Tibial artery (tissue), 4 donors: ENCODE measurements around the gene REV1.

Source experiments
- DNase-seq, 2 donors: peaks; one replicate each; pipeline ENCODE4 v3.0.0-alpha.2; 2019
- H3K27ac ChIP-seq, 2 donors: fragments of 200-600 bp; sonication (generic) in 1 of 2; 1 replicate in 1 of 2; 2 replicates in 1 of 2; pipeline ENCODE4 v1.5.1; 2018 to 2019; ENCODE audit warnings: mild to moderate bottlenecking in 1 of 2
- H3K27me3 ChIP-seq, 2 donors: fragments of 200-600 bp; sonication (generic) in 1 of 2; one replicate each; pipeline versions ENCODE4 v1.5.1 to v1.6.0; 2016 to 2019
- H3K36me3 ChIP-seq, 3 donors: fragments of 200-600 bp; sonication (generic) in 2 of 3; one replicate each; pipeline ENCODE4 v1.5.1; 2016 to 2019; ENCODE audit warnings: mild to moderate bottlenecking in 2 of 3
- H3K4me1 ChIP-seq, 4 donors: fragments of 200-600 bp; sonication (generic) in 2 of 4; 1 replicate in 3 of 4; 2 replicates in 1 of 4; pipeline ENCODE4 v1.5.1; 2016 to 2019
- H3K4me3 ChIP-seq, 2 donors: fragments of 200-600 bp; sonication (generic) in 1 of 2; 1 replicate in 1 of 2; 2 replicates in 1 of 2; pipeline ENCODE4 v1.5.1; 2018 to 2019; ENCODE audit warnings: mild to moderate bottlenecking in 2 of 2
- H3K9me3 ChIP-seq, 3 donors: fragments of 200-600 bp; sonication (generic) in 1 of 3; one replicate each; pipeline ENCODE4 v1.5.1; 2016 to 2019
- CTCF ChIP-seq, 2 experiments: fragments of 200-600 bp in 1 of 2; fragments of 450-650 bp in 1 of 2; IDR thresholded peaks; one replicate each; pipeline ENCODE4 v1.5.1; 2017 to 2019; ENCODE audit warnings: antibody characterized with exemption in 2 of 2, mild to moderate bottlenecking in 1 of 2, moderate library complexity in 1 of 2
- intact Hi-C: fragments of 100-400 bp; cut with DNase I; formaldehyde crosslinking; loops from one replicate; pipeline ENCODE4 v1.15.0; 2023; ENCODE audit warnings: low total_unique reads

The REV1 gene

GRCh38 chr2:99397266-99397920 lies 92.4 kb downstream of the REV1 start:
- Histone ChIP-seq H3K4me3 (no peak overlapping the region), H3K36me3 (peaks cover 72 to 98% (median 85%) of the 10 kb centered on the region in 3 donors)
- DNase-seq = no peak

GRCh38 chr2:99395589-99396130 lies 94.2 kb downstream of the REV1 start:
- no peaks in the 10 kb centered on the region for H3K4me1 ChIP-seq
- no peaks in the 10 kb centered on the region for H3K9me3 ChIP-seq
- no peak overlapping the region for H3K4me3 ChIP-seq
- H3K27me3 ChIP-seq = no peaks in the 10 kb centered on the region
- intact Hi-C loops = no loop called here
- DNase-seq = no peak
- TF ChIP-seq CTCF (IDR thresholded peaks at IDR 0.05) = no peak
- H3K27ac ChIP-seq = no peak overlapping the region
- H3K36me3 ChIP-seq = peaks cover 61 to 98% (median 77%) of the 10 kb centered on the region in 3 donors

More at GRCh38 chr2:99397266-99397920, 92.4 kb downstream of the REV1 start:
- intact Hi-C loops = no loop called here
- Histone ChIP-seq H3K27me3 (no peaks in the 10 kb centered on the region), H3K4me1 (no peaks in the 10 kb centered on the region), H3K9me3 (no peaks in the 10 kb centered on the region), H3K27ac (no peak overlapping the region)
- TF ChIP-seq CTCF (IDR thresholded peaks at IDR 0.05) = no peak

GRCh38 chr2:99389946-99390345 lies 99.9 kb downstream of the REV1 start:
- H3K27ac ChIP-seq = no peak overlapping the region
- peaks cover 30 to 60% (median 40%) of the 10 kb centered on the region in 3 donors for H3K36me3 ChIP-seq
- intact Hi-C loops = no loop called here
- no peaks in the 10 kb centered on the region for H3K27me3 ChIP-seq
- TF ChIP-seq CTCF (IDR thresholded peaks at IDR 0.05) = no peak
- peaks cover 0 to 4% (median 0%) of the 10 kb centered on the region in 4 donors for H3K4me1 ChIP-seq
- DNase-seq = no peak
- H3K9me3 ChIP-seq = no peaks in the 10 kb centered on the region
- H3K4me3 ChIP-seq = no peak overlapping the region

- Histone ChIP-seq H3K36me3 (peaks cover 30 to 60% (median 40%) of the 10 kb centered on the region in 3 donors), H3K27me3 (no peaks in the 10 kb centered on the region), H3K27ac (no peak overlapping the region), H3K4me3 (no peak overlapping the region), H3K9me3 (no peaks in the 10 kb centered on the region), H3K4me1 (peaks cover 0 to 4% (median 0%) of the 10 kb centered on the region in 4 donors)
- DNase-seq = no peak
- TF ChIP-seq CTCF (IDR thresholded peaks at IDR 0.05) = no peak
- intact Hi-C loops = no loop called here
These were observed 100.4 kb downstream of the REV1 start for GRCh38 chr2:99389371-99389770.

GRCh38 chr2:99388892-99389291 lies 100.9 kb downstream of the REV1 start:
- H3K4me3 ChIP-seq = no peak overlapping the region
- H3K27me3 ChIP-seq = no peaks in the 10 kb centered on the region
- no peak overlapping the region for H3K27ac ChIP-seq
- no peak for TF ChIP-seq CTCF (IDR thresholded peaks at IDR 0.05)
- H3K4me1 ChIP-seq = peaks cover 0 to 4% (median 0%) of the 10 kb centered on the region in 4 donors
- no peaks in the 10 kb centered on the region for H3K9me3 ChIP-seq
- no peak for DNase-seq
- intact Hi-C loops = no loop called here
- peaks cover 28 to 59% (median 39%) of the 10 kb centered on the region in 3 donors for H3K36me3 ChIP-seq
